Psoas muscle (tissue), 8 donors: Measurements from ENCODE around the gene ALG1. TPM values are rescaled to one million over a fixed set of nuclear protein-coding genes. Genes with fewer than 3 reads are reported as not detected.

ENCODE experiments used
- ATAC-seq, 4 donors: fragments of 200-7000 bp; cut with Tn5 transposase; one replicate each; pipeline ENCODE4 v1.9.1; 2020; ENCODE audit warnings: moderate library complexity in 3 of 4, mild to moderate bottlenecking in 2 of 4
- DNase-seq, 2 donors: peaks; one replicate each; pipeline ENCODE4 v3.0.0-alpha.2; 2020
- H3K27ac ChIP-seq: fragments of 200-600 bp; one replicate; pipeline ENCODE4 v1.8.0; 2022
- H3K27me3 ChIP-seq, 3 donors: fragments of 200-600 bp in 1 of 3; one replicate each; pipeline versions ENCODE4 v1.6.1 to v1.8.0; 2013 to 2022; ENCODE audit warnings: low read length in 2 of 3, mild to moderate bottlenecking in 2 of 3, moderate library complexity in 1 of 3; ENCODE audit not compliant: insufficient read depth in 3 of 3
- H3K36me3 ChIP-seq, 2 donors: fragments of 200-600 bp in 1 of 2; one replicate each; pipeline versions ENCODE4 v1.6.1 to v1.8.0; 2013 to 2022; ENCODE audit warnings: low read depth in 1 of 2, mild to moderate bottlenecking in 1 of 2, moderate library complexity in 1 of 2; ENCODE audit not compliant: insufficient read depth in 1 of 2
- H3K4me1 ChIP-seq: fragments of 200-600 bp; one replicate; pipeline ENCODE4 v1.8.0; 2022
- H3K4me3 ChIP-seq: fragments of 200-600 bp; one replicate; pipeline ENCODE4 v1.8.0; 2022; ENCODE audit warnings: mild to moderate bottlenecking
- H3K9me3 ChIP-seq: fragments of 200-600 bp; one replicate; pipeline ENCODE4 v1.8.0; 2022
- WGBS, 3 donors: extraction: QIAGEN DNeasy Blood & Tissue Kit; methylation state at CpG; one replicate each; pipeline versions ENCODE4 v1.1.6 to v1.1.7; 2013; 5-methylcytosine and 5-hydroxymethylcytosine counted together
- intact Hi-C, 2 donors: fragments of 100-400 bp; cut with DNase I; formaldehyde crosslinking; loops; one replicate each; pipeline versions ENCODE4 v1.11.0 to v1.14.2; 2022
- polyA plus RNA-seq, 3 donors: library from polyadenylated mRNA; stranded (reverse); fragments of 200-250 nt; gene quantifications; one replicate each; pipeline ENCODE4 v1.2.3, GENCODE V29; 2013
- total RNA-seq, 4 donors: library from RNA; stranded (reverse); fragmentation: NEBNext Ultra II Directional in 2 of 4; extraction: Animal tissue kit (Norgen Biotek cat#: 25700) in 2 of 4; gene quantifications; one replicate each; pipeline versions ENCODE4 v1.2.1 to v1.2.4, GENCODE V29; 2021 to 2023
- TF ChIP-seq, protein P1 (sequence below): fragments of 200-600 bp; IDR thresholded peaks from one replicate; pipeline ENCODE4 v1.8.0; 2022; ENCODE audit warnings: antibody characterized with exemption
- donor health status: healthy with polysubstance abuse.
- donor health status: DM: no; HTN: no; CAD: no; lungs with moderate emphysema.
- donor health status: Bipolar disorder and iron deficiency.
- donor health status: healthy.
- donor health status: DM: yes; HTN: yes; CAD: no.
- donor health status: DM: no; HTN: no; CAD: no.
- donor health status: DM: no; HTN: no; CAD: no.
- donor health status: DM: yes; HTN: yes; CAD: no.

Gene ALG1
- total and polyA plus RNA-seq, 7 donors: 4.9 to 13.1 (median 7.3) TPM

DNA sequence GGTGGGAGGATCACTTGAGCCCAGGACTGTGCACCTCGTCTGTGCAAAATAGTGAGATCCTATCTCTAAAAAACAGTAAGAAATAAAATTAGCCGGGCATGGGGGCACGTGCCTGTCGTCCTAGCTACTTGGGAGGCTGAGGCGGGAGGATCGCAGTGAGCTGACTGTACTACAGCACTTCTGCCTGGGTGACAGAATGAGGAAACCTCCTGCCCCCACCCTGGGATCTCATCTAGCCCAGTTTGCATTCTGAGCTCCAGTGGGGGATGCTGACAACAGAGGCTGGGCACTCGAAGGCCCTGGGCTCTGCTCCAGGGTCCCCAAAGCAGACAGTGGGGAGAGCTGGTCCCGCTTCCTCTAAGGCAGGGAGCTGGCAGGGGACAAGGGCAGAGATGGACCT is 45.0 kb upstream of the ALG1 start:
- intact Hi-C loops: loop anchor here in 1 of 2 donors (10.0 kb wide), 1 partner anchor 262 kb away; the partner anchor contains the start of gene ZNF500
- no peak overlapping the region for H3K27ac ChIP-seq
- TF ChIP-seq, protein P1, sequence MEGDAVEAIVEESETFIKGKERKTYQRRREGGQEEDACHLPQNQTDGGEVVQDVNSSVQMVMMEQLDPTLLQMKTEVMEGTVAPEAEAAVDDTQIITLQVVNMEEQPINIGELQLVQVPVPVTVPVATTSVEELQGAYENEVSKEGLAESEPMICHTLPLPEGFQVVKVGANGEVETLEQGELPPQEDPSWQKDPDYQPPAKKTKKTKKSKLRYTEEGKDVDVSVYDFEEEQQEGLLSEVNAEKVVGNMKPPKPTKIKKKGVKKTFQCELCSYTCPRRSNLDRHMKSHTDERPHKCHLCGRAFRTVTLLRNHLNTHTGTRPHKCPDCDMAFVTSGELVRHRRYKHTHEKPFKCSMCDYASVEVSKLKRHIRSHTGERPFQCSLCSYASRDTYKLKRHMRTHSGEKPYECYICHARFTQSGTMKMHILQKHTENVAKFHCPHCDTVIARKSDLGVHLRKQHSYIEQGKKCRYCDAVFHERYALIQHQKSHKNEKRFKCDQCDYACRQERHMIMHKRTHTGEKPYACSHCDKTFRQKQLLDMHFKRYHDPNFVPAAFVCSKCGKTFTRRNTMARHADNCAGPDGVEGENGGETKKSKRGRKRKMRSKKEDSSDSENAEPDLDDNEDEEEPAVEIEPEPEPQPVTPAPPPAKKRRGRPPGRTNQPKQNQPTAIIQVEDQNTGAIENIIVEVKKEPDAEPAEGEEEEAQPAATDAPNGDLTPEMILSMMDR: no peak
- H3K36me3 ChIP-seq: peaks cover 0 to 32% of the 10 kb centered on the region in 2 donors
- H3K4me1 ChIP-seq: peaks cover 10% of the 10 kb centered on the region
- no peaks in the 10 kb centered on the region for H3K9me3 ChIP-seq
- no peaks in the 10 kb centered on the region for H3K27me3 ChIP-seq
- WGBS, 3 donors: 86 to 94% (median 90%) methylated on average over 8 of the region's 8 CpGs
- no peak overlapping the region for H3K4me3 ChIP-seq
- no peak for ATAC-seq
- no peak for DNase-seq

DNA sequence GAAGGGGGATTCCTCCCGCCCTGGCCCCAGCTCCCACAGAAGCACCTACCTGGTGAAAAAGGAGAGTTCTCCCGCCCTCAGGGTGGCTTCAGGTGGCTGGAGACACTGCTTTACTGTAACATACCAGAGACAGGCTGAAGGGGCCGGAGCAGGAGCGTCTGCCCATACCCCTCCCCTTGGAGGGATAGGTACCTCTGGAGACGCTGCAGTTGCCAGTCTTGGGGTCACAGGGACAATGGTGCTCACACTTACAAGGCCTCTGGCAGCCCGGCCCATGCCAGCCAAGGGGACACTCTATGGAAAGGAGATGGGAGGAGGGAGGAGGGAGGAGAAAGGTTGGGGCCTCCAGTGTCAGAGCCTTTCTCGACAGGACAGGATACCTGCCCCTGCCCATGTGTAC is 44.6 kb upstream of the ALG1 start:
- DNase-seq (peak in 1 of 2 donors; percentile 45), ATAC-seq (no peak)
- TF ChIP-seq, protein P1: no peak
- intact Hi-C loops: loop anchor here in 1 of 2 donors (10.0 kb wide), 1 partner anchor 262 kb away; the partner anchor contains the start of gene ZNF500
- Histone ChIP-seq H3K27me3 (no peaks in the 10 kb centered on the region), H3K4me3 (no peak overlapping the region), H3K9me3 (no peaks in the 10 kb centered on the region), H3K4me1 (peaks cover 10% of the 10 kb centered on the region), H3K27ac (no peak overlapping the region), H3K36me3 (peaks cover 0 to 34% of the 10 kb centered on the region in 2 donors)
- 93 to 95% (median 94%) methylated on average over 7 of the region's 7 CpGs for WGBS, 3 donors

DNA sequence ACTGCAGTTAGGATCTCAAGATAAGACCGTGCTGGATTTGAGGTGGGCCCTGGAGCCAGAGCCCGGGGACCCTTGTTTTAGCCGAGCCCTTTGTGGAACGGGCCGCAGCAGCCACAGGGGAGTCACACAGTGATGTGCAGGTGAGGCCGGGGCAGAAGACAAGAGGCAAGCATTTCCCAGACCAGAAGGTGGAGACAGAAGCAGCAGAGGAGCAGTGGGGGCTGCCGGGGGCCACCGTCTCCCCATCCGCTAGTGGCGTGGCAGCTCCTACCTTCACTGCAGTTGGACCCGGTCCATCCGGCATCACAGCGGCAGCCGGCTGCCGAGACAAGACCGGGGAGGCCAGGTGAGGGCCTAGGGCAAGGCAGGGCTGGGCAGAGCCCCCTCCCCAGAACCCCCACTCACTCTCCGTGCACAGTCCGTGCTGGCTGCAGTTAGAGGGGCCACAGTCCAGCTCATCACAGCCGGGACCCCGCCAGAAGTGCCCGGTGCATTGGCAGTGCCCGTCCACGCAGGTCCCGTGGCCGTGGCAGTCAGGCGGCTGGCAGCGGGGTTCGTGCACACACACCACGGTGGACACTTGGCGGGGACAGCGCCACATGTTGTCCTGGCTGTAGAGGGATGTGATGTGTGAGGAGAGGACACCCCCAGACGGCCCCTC is 43.9 kb upstream of the ALG1 start:
- ATAC-seq: no peak

DNA sequence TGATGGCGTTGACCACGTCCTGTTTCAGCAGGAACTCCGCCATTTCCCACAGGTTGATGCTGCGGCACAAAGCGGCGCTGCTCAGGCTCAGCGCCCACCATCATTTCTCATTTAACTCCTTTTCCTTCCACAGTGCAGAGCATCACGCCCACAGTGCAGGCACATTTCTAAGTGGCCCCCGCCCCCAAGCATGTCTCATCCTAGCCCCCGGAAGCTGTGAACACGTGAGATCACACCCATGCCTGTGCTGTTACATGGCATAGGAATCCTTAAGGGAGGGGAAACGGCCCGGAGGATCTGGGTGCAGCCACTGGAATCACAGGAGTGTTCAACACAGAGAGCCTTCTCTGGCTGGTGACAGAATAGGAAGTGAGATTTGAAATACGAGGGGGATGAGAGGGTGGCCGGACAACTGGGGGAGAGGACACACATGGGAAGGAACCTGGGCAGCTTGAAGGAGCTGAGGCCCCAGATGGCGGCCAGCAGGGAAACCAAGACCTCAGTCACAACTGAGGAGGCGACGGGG is 42.6 kb upstream of the ALG1 start:
- Histone ChIP-seq H3K9me3 (no peaks in the 10 kb centered on the region), H3K27ac (no peak overlapping the region), H3K36me3 (peaks cover 0 to 34% of the 10 kb centered on the region in 2 donors), H3K4me1 (peaks cover 18% of the 10 kb centered on the region), H3K27me3 (no peaks in the 10 kb centered on the region), H3K4me3 (no peak overlapping the region)
- DNase-seq (peak in 1 of 2 donors; percentile 11), ATAC-seq (no peak)
- TF ChIP-seq, protein P1: no peak
- WGBS, 3 donors: 90 to 92% (median 91%) methylated on average over 18 of the region's 18 CpGs
- intact Hi-C loops: loop anchor here in 1 of 2 donors (10.0 kb wide), 1 partner anchor 264 kb away; the partner anchor contains the start of gene ZNF500

More for the DNA sequence above, 43.9 kb upstream of the ALG1 start:
- 91 to 95% (median 93%) methylated on average over 31 to 32 of the region's 32 CpGs for WGBS, 3 donors
- H3K27ac ChIP-seq: no peak overlapping the region
- H3K9me3 ChIP-seq: no peaks in the 10 kb centered on the region
- peaks cover 14% of the 10 kb centered on the region for H3K4me1 ChIP-seq
- peak in 1 of 2 donors; percentile 49 for DNase-seq
- TF ChIP-seq, protein P1: no peak
- H3K27me3 ChIP-seq: no peaks in the 10 kb centered on the region
- H3K36me3 ChIP-seq: peaks cover 0 to 34% of the 10 kb centered on the region in 2 donors
- intact Hi-C loops: loop anchor here in 1 of 2 donors (10.0 kb wide), 1 partner anchor 263 kb away; the partner anchor contains the start of gene ZNF500
- H3K4me3 ChIP-seq: no peak overlapping the region
